ENCODE data around the gene CBX8. TPM values are rescaled to one million over a fixed set of nuclear protein-coding genes. Genes with fewer than 3 reads are reported as not detected.

The CBX8 gene
- total RNA-seq, 1 experiment from 2014 or later = 2.0 TPM

DNA sequence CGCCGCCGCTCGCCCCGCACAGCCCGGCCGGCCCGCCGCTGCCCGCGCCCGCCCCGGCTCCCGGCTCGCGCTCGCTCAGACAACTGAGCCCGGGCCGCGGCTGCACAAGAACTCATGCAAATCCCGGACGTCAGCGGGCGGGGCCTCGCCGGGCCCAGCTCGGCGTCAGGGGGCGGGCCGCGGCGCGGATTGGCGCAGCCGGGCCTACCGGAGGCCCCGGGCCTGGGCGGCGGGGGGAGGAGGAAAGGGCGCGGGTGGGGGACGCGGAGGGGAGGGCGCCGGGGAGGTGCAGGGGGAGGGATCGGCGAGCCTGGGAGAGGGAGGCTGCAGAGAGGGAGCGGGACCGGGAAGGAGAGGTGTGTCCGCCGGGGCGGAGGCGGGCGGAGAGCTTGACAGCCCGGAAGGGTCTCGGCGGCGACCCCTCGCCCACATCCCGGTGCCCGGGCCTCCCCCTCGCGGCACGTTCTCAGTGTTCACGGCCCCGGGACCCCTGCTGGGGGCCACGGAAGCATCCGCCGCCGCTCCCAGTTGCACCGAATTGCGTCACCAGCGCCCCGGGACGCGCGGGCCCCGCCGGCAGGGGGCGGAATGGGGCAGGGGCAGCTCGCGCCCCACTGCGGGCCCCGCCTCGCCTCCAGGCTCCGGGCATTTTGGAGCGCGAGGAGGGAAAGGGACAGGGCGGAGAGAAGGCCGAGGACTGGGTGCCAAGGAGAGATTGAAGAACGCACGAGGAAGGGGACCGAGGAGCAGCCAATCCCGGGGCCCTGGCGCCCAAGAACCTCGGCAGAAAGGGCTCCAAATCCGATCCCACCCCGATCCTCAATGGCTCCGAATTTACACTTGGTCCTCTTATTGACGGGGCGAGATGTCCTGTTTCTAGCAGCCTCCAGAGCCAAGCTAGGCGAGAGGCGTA, 42.7 kb upstream of the CBX8 start, which contains the start of gene CBX4 (continued):
- TF ChIP-seq, protein P1, sequence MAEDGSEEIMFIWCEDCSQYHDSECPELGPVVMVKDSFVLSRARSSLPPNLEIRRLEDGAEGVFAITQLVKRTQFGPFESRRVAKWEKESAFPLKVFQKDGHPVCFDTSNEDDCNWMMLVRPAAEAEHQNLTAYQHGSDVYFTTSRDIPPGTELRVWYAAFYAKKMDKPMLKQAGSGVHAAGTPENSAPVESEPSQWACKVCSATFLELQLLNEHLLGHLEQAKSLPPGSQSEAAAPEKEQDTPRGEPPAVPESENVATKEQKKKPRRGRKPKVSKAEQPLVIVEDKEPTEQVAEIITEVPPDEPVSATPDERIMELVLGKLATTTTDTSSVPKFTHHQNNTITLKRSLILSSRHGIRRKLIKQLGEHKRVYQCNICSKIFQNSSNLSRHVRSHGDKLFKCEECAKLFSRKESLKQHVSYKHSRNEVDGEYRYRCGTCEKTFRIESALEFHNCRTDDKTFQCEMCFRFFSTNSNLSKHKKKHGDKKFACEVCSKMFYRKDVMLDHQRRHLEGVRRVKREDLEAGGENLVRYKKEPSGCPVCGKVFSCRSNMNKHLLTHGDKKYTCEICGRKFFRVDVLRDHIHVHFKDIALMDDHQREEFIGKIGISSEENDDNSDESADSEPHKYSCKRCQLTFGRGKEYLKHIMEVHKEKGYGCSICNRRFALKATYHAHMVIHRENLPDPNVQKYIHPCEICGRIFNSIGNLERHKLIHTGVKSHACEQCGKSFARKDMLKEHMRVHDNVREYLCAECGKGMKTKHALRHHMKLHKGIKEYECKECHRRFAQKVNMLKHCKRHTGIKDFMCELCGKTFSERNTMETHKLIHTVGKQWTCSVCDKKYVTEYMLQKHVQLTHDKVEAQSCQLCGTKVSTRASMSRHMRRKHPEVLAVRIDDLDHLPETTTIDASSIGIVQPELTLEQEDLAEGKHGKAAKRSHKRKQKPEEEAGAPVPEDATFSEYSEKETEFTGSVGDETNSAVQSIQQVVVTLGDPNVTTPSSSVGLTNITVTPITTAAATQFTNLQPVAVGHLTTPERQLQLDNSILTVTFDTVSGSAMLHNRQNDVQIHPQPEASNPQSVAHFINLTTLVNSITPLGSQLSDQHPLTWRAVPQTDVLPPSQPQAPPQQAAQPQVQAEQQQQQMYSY (CRISPR knock-in tag; IDR thresholded peaks at IDR 0.05) = no peak
- TF ChIP-seq ZNF232 (CRISPR knock-in tag; IDR thresholded peaks at IDR 0.05) (no peak), IRF2 (CRISPR knock-in tag; IDR thresholded peaks at IDR 0.05; ENCODE audit: borderline replicate concordance, low read depth) (no peak), ZNF416 (CRISPR knock-in tag; IDR thresholded peaks at IDR 0.05) (0 out of 2 replicates have a peak, but pooled peaks have one; percentile 34), SP1 (CRISPR knock-in tag; conservative IDR thresholded peaks at IDR 0.05) (no peak), PRRX2 (CRISPR knock-in tag; IDR thresholded peaks at IDR 0.05) (no peak), FOXK1 (CRISPR knock-in tag; IDR thresholded peaks at IDR 0.05) (no peak), MYBL2 (CRISPR knock-in tag; IDR thresholded peaks at IDR 0.05) (no peak), MXD4 (CRISPR knock-in tag; IDR thresholded peaks at IDR 0.05; ENCODE audit: borderline replicate concordance) (no peak), ZNF263 (CRISPR knock-in tag; IDR thresholded peaks at IDR 0.05; ENCODE audit: low read depth) (0 out of 2 replicates have a peak, but pooled peaks have one; percentile 7), ZNF671 (CRISPR knock-in tag; IDR thresholded peaks at IDR 0.05) (no peak)
- TF ChIP-seq, protein P2, sequence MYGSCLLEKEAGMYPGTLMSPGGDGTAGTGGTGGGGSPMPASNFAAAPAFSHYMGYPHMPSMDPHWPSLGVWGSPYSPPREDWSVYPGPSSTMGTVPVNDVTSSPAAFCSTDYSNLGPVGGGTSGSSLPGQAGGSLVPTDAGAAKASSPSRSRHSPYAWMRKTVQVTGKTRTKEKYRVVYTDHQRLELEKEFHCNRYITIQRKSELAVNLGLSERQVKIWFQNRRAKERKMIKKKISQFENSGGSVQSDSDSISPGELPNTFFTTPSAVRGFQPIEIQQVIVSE (CRISPR knock-in tag; IDR thresholded peaks at IDR 0.05; ENCODE audit: borderline replicate concordance) = no peak
- TF ChIP-seq, protein P3, sequence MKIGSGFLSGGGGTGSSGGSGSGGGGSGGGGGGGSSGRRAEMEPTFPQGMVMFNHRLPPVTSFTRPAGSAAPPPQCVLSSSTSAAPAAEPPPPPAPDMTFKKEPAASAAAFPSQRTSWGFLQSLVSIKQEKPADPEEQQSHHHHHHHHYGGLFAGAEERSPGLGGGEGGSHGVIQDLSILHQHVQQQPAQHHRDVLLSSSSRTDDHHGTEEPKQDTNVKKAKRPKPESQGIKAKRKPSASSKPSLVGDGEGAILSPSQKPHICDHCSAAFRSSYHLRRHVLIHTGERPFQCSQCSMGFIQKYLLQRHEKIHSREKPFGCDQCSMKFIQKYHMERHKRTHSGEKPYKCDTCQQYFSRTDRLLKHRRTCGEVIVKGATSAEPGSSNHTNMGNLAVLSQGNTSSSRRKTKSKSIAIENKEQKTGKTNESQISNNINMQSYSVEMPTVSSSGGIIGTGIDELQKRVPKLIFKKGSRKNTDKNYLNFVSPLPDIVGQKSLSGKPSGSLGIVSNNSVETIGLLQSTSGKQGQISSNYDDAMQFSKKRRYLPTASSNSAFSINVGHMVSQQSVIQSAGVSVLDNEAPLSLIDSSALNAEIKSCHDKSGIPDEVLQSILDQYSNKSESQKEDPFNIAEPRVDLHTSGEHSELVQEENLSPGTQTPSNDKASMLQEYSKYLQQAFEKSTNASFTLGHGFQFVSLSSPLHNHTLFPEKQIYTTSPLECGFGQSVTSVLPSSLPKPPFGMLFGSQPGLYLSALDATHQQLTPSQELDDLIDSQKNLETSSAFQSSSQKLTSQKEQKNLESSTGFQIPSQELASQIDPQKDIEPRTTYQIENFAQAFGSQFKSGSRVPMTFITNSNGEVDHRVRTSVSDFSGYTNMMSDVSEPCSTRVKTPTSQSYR (CRISPR knock-in tag; IDR thresholded peaks at IDR 0.05) = no peak
- TF ChIP-seq, protein P4, sequence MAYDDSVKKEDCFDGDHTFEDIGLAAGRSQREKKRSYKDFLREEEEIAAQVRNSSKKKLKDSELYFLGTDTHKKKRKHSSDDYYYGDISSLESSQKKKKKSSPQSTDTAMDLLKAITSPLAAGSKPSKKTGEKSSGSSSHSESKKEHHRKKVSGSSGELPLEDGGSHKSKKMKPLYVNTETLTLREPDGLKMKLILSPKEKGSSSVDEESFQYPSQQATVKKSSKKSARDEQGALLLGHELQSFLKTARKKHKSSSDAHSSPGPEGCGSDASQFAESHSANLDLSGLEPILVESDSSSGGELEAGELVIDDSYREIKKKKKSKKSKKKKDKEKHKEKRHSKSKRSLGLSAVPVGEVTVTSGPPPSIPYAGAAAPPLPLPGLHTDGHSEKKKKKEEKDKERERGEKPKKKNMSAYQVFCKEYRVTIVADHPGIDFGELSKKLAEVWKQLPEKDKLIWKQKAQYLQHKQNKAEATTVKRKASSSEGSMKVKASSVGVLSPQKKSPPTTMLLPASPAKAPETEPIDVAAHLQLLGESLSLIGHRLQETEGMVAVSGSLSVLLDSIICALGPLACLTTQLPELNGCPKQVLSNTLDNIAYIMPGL (CRISPR knock-in tag; IDR thresholded peaks at IDR 0.05) = no peak
- TF ChIP-seq, protein P5, sequence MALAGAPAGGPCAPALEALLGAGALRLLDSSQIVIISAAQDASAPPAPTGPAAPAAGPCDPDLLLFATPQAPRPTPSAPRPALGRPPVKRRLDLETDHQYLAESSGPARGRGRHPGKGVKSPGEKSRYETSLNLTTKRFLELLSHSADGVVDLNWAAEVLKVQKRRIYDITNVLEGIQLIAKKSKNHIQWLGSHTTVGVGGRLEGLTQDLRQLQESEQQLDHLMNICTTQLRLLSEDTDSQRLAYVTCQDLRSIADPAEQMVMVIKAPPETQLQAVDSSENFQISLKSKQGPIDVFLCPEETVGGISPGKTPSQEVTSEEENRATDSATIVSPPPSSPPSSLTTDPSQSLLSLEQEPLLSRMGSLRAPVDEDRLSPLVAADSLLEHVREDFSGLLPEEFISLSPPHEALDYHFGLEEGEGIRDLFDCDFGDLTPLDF (CRISPR knock-in tag; IDR thresholded peaks at IDR 0.05) = no peak
- TF ChIP-seq, protein P6, sequence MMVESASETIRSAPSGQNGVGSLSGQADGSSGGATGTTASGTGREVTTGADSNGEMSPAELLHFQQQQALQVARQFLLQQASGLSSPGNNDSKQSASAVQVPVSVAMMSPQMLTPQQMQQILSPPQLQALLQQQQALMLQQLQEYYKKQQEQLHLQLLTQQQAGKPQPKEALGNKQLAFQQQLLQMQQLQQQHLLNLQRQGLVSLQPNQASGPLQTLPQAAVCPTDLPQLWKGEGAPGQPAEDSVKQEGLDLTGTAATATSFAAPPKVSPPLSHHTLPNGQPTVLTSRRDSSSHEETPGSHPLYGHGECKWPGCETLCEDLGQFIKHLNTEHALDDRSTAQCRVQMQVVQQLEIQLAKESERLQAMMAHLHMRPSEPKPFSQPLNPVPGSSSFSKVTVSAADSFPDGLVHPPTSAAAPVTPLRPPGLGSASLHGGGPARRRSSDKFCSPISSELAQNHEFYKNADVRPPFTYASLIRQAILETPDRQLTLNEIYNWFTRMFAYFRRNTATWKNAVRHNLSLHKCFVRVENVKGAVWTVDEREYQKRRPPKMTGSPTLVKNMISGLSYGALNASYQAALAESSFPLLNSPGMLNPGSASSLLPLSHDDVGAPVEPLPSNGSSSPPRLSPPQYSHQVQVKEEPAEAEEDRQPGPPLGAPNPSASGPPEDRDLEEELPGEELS (CRISPR knock-in tag; IDR thresholded peaks at IDR 0.05) = no peak
- TF ChIP-seq, protein P7, sequence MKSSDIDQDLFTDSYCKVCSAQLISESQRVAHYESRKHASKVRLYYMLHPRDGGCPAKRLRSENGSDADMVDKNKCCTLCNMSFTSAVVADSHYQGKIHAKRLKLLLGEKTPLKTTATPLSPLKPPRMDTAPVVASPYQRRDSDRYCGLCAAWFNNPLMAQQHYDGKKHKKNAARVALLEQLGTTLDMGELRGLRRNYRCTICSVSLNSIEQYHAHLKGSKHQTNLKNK (CRISPR knock-in tag; IDR thresholded peaks at IDR 0.05) = no peak
- TF ChIP-seq, protein P8, sequence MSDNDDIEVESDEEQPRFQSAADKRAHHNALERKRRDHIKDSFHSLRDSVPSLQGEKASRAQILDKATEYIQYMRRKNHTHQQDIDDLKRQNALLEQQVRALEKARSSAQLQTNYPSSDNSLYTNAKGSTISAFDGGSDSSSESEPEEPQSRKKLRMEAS (CRISPR knock-in tag; IDR thresholded peaks at IDR 0.05) = 0 out of 2 replicates have a peak, but pooled peaks have one; percentile 7
- TF ChIP-seq, protein P9, sequence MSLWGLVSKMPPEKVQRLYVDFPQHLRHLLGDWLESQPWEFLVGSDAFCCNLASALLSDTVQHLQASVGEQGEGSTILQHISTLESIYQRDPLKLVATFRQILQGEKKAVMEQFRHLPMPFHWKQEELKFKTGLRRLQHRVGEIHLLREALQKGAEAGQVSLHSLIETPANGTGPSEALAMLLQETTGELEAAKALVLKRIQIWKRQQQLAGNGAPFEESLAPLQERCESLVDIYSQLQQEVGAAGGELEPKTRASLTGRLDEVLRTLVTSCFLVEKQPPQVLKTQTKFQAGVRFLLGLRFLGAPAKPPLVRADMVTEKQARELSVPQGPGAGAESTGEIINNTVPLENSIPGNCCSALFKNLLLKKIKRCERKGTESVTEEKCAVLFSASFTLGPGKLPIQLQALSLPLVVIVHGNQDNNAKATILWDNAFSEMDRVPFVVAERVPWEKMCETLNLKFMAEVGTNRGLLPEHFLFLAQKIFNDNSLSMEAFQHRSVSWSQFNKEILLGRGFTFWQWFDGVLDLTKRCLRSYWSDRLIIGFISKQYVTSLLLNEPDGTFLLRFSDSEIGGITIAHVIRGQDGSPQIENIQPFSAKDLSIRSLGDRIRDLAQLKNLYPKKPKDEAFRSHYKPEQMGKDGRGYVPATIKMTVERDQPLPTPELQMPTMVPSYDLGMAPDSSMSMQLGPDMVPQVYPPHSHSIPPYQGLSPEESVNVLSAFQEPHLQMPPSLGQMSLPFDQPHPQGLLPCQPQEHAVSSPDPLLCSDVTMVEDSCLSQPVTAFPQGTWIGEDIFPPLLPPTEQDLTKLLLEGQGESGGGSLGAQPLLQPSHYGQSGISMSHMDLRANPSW (CRISPR knock-in tag; conservative IDR thresholded peaks at IDR 0.05; ENCODE audit: low read depth) = no peak
- TF ChIP-seq, protein P10, sequence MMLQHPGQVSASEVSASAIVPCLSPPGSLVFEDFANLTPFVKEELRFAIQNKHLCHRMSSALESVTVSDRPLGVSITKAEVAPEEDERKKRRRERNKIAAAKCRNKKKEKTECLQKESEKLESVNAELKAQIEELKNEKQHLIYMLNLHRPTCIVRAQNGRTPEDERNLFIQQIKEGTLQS (CRISPR knock-in tag; conservative IDR thresholded peaks at IDR 0.05) = peak; percentile 92

Data from WTC11 (cell line).